HCT116 (cell line): ENCODE data around the gene CENPP. TPM values are rescaled to one million over a fixed set of nuclear protein-coding genes. Genes with fewer than 3 reads are reported as not detected.

Experiments
- ATAC-seq: fragments of 200-7000 bp; cut with Tn5 transposase; 2 replicates; pipeline ENCODE4 v1.9.1; 2020; ENCODE audit warnings: mild to moderate bottlenecking, moderate library complexity
- BruUV-seq: library from RNA; stranded (reverse); fragments of 400-500 nt; replicated peaks from 2 replicates; lab custom pipeline; 2021; lab: Mats Ljungman, UMichigan
- CTCF ChIA-PET: fragments of 300-600 bp; sonication (Branson Sonifier 250); formaldehyde crosslinking; loops from one replicate; lab custom pipeline; 2021; ENCODE audit warnings: antibody characterized with exemption; lab: Charles Lee
- POLR2A ChIA-PET: fragments of 300-600, 350-600 bp; sonication (Branson Sonifier 250); formaldehyde crosslinking; loops from one replicate; lab custom pipeline; 2021; ENCODE audit warnings: antibody characterized with exemption; lab: Charles Lee
- RAD21 ChIA-PET, 2 experiments: fragments of 300-600 bp; sonication (Branson Sonifier 250); formaldehyde crosslinking; loops; one replicate each; lab custom pipeline; 2023; ENCODE audit warnings: low total read pairs in 2 of 2; ENCODE audit not compliant: uncharacterized antibody in 2 of 2, unreplicated experiment in 2 of 2, low non-redundant PET in 1 of 2; lab: Charles Lee
- DNase-seq: peaks from one replicate; pipeline ENCODE4 v3.0.0-alpha.2; 2010; ENCODE audit warnings: low read depth, low spot score
- H2AFZ ChIP-seq: fragments of 200-600 bp; shearing (Covaris generic), sonication (generic); 2 replicates; pipeline ENCODE4 v1.6.1; 2017; ENCODE audit warnings: low read depth, mixed run types, mixed read lengths, antibody characterized with exemption, low read length; ENCODE audit not compliant: poor library complexity, severe bottlenecking
- H3K27ac ChIP-seq: 2 replicates; pipeline ENCODE4 v1.5.1; 2012; ENCODE audit warnings: low read depth, low read length
- H3K27me3 ChIP-seq: fragments of 200-600 bp; sonication (generic); 2 replicates; pipeline ENCODE4 v1.6.1; 2016; ENCODE audit warnings: mixed run types, low read length, mixed read lengths; ENCODE audit not compliant: insufficient read depth
- H3K36me3 ChIP-seq, 2 experiments: fragments of 200-500 bp in 1 of 2; fragments of 200-600 bp in 1 of 2; sonication (Bioruptor generic) in 1 of 2; sonication (generic) in 1 of 2; 2 replicates each; pipeline versions ENCODE4 v1.5.1 to v1.6.1; 2014 to 2016; ENCODE audit warnings: low read length in 2 of 2, inconsistent platforms in 1 of 2, mixed read lengths in 1 of 2, mixed run types in 1 of 2; ENCODE audit not compliant: insufficient read depth in 2 of 2, control insufficient read depth in 1 of 2
- H3K4me1 ChIP-seq, 2 experiments: fragments of 200-600 bp in 1 of 2; sonication (generic) in 1 of 2; 2 replicates each; pipeline versions ENCODE4 v1.5.1 to v1.6.1; 2012 to 2017; ENCODE audit warnings: low read length in 2 of 2, inconsistent platforms in 1 of 2, mild to moderate bottlenecking in 1 of 2, mixed read lengths in 1 of 2, mixed run types in 1 of 2, moderate library complexity in 1 of 2; ENCODE audit not compliant: insufficient read depth in 2 of 2, control insufficient read depth in 1 of 2
- H3K4me2 ChIP-seq: fragments of 200-600 bp; sonication (generic); 2 replicates; pipeline ENCODE4 v1.6.1; 2017; ENCODE audit warnings: mixed run types, low read length, mixed read lengths
- H3K4me3 ChIP-seq, 2 experiments: fragments of 200-600 bp in 1 of 2; sonication (generic) in 1 of 2; replicated peaks in 1 of 2; 2 replicates each; pipeline ENCODE4 v1.5.1; 2011 to 2016; ENCODE audit warnings: low read length in 2 of 2, control low read depth in 1 of 2, low read depth in 1 of 2, mild to moderate bottlenecking in 1 of 2, mixed read lengths in 1 of 2, mixed run types in 1 of 2
- H3K79me2 ChIP-seq: fragments of 200-600 bp; sonication (generic); 2 replicates; pipeline ENCODE4 v1.6.1; 2017; ENCODE audit warnings: mild to moderate bottlenecking, mixed run types, low read length, moderate library complexity, mixed read lengths; ENCODE audit not compliant: insufficient read depth
- H3K9ac ChIP-seq: fragments of 200-600 bp; sonication (generic); 2 replicates; pipeline ENCODE4 v1.6.1; 2016; ENCODE audit warnings: low read length, mixed read lengths
- H3K9me2 ChIP-seq: fragments of 200-600 bp; sonication (generic), shearing (Covaris generic); 2 replicates; pipeline ENCODE4 v1.6.1; 2017; ENCODE audit warnings: mixed run types, mild to moderate bottlenecking, moderate library complexity; ENCODE audit not compliant: insufficient read depth
- H3K9me3 ChIP-seq, 2 experiments: fragments of 200-500 bp in 1 of 2; fragments of 200-600 bp in 1 of 2; sonication (Bioruptor generic) in 1 of 2; sonication (generic) in 1 of 2; 2 replicates each; pipeline ENCODE4 v1.6.1; 2014 to 2017; ENCODE audit warnings: low read length in 2 of 2, mixed read lengths in 2 of 2, inconsistent platforms in 1 of 2, low read depth in 1 of 2, mild to moderate bottlenecking in 1 of 2, mixed run types in 1 of 2, moderate library complexity in 1 of 2; ENCODE audit not compliant: control insufficient read depth in 1 of 2, insufficient read depth in 1 of 2
- H4K20me1 ChIP-seq: fragments of 200-600 bp; sonication (generic), shearing (Covaris generic); 2 replicates; pipeline ENCODE4 v1.6.1; 2017; ENCODE audit warnings: mixed run types, mild to moderate bottlenecking, moderate library complexity; ENCODE audit not compliant: insufficient read depth
- CBX3 ChIP-seq: IDR thresholded peaks from 2 replicates; pipeline ENCODE4 v1.6.1; 2012; ENCODE audit warnings: low read depth
- CEBPB ChIP-seq: IDR thresholded peaks from 2 replicates; pipeline ENCODE4 v1.6.1; 2012; ENCODE audit warnings: low read depth
- EGR1 ChIP-seq: IDR thresholded peaks from 2 replicates; pipeline ENCODE4 v1.6.1; 2012; ENCODE audit warnings: low read depth
- ELF1 ChIP-seq: IDR thresholded peaks from 2 replicates; pipeline ENCODE4 v1.6.1; 2012; ENCODE audit warnings: low read depth, borderline replicate concordance
- EZH2 ChIP-seq: fragments of 200-600 bp; sonication (generic); IDR thresholded peaks from 2 replicates; pipeline ENCODE4 v1.6.1; 2017; ENCODE audit warnings: antibody characterized with exemption, mixed run types
- EZH2phosphoT487 ChIP-seq: fragments of 200-600 bp; IDR thresholded peaks from 2 replicates; pipeline ENCODE4 v1.6.1; 2018; ENCODE audit warnings: antibody characterized with exemption, borderline replicate concordance
- FOSL1 ChIP-seq: IDR thresholded peaks from 2 replicates; pipeline ENCODE4 v1.6.1; 2012; ENCODE audit warnings: low read depth
- JUND ChIP-seq: IDR thresholded peaks from 2 replicates; pipeline ENCODE4 v1.6.1; 2012
- POLR2A ChIP-seq: IDR thresholded peaks from 2 replicates; pipeline ENCODE4 v1.7.0; 2011; ENCODE audit warnings: borderline replicate concordance; ENCODE audit not compliant: insufficient read depth, insufficient read length; ENCODE audit errors: extremely low read depth
- POLR2AphosphoS5 ChIP-seq: IDR thresholded peaks from 2 replicates; pipeline ENCODE4 v1.6.1; 2011; ENCODE audit warnings: mild to moderate bottlenecking, low read depth, low read length, moderate library complexity
- RAD21 ChIP-seq: IDR thresholded peaks from 2 replicates; pipeline ENCODE4 v1.6.1; 2012; ENCODE audit warnings: low read depth, mild to moderate bottlenecking
- SIN3A ChIP-seq: IDR thresholded peaks from 2 replicates; pipeline ENCODE4 v1.6.1; 2012; ENCODE audit warnings: low read depth
- SP1 ChIP-seq: IDR thresholded peaks from 2 replicates; pipeline ENCODE4 v1.6.1; 2012; ENCODE audit warnings: low read depth
- TCF7L2 ChIP-seq: IDR thresholded peaks from 2 replicates; pipeline ENCODE4 v1.7.0; 2011; ENCODE audit warnings: borderline replicate concordance, inconsistent platforms; ENCODE audit not compliant: insufficient read depth, insufficient read length; ENCODE audit errors: extremely low read depth
- YY1 ChIP-seq: IDR thresholded peaks from 2 replicates; pipeline ENCODE4 v1.6.1; 2011; ENCODE audit warnings: low read length, low read depth, moderate library complexity, mild to moderate bottlenecking; ENCODE audit not compliant: insufficient replicate concordance; ENCODE audit errors: extremely low read depth
- intact Hi-C: fragments of 100-400 bp; cut with micrococcal nuclease; formaldehyde crosslinking; loops from 2 replicates; pipeline ENCODE4 v1.10.0; 2022
- total RNA-seq: library from RNA; stranded (reverse); gene quantifications from one replicate; pipeline ENCODE4 v1.2.1, GENCODE V29; 2021; ENCODE audit not compliant: unreplicated experiment
- TF ChIP-seq, protein P1 (sequence below): IDR thresholded peaks from 2 replicates; pipeline ENCODE4 v1.6.1; 2012
- TF ChIP-seq, protein P2 (sequence below), 3 experiments: fragments of 200-600 bp in 1 of 3; sonication (generic) in 1 of 3; IDR thresholded peaks in 2 of 3; conservative IDR thresholded peaks in 1 of 3; 2 replicates each; pipeline ENCODE4 v1.5.1; 2012 to 2017; ENCODE audit warnings: low read depth in 2 of 3, low read length in 2 of 3, antibody characterized with exemption in 1 of 3, borderline replicate concordance in 1 of 3, control low read depth in 1 of 3, mild to moderate bottlenecking in 1 of 3, mixed read lengths in 1 of 3, mixed run types in 1 of 3, moderate library complexity in 1 of 3; ENCODE audit not compliant: insufficient read depth in 1 of 3
- TF ChIP-seq, protein P3 (sequence below): IDR thresholded peaks from 2 replicates; pipeline ENCODE4 v1.6.1; 2012

CENPP gene
- total RNA-seq, 1 experiment from 2014 or later = 7.0 TPM

DNA sequence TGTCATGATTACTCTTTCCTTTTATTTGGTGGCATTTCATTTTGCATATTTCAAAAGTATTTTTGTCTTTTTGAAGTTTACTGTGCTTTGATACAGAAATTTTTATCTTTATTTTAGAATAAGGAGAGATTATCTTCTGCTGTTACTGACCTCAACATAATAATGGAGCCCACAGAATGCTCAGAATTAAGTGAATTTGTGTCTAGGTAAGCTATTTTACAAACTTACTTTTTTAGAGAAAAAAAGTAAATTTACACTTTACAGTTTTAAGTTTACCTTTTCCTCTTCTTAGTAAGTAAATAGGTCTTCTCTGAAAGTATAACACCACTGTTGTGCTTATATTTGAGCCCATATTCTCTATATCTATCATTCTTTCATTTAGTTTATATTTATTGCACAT lies 19.8 kb downstream of the CENPP start:
- H4K20me1 ChIP-seq = no peaks in the 10 kb centered on the region
- H3K9me2 ChIP-seq = no peaks in the 10 kb centered on the region
- H3K9me3 ChIP-seq = peaks cover 0 to 4% of the 10 kb centered on the region in 2 experiments; a peak in 1 of 4 replicates
- TF ChIP-seq EGR1 (no peak), YY1 (no peak), POLR2A (no peak), EZH2phosphoT487 (no peak), ELF1 (no peak), SIN3A (no peak), TCF7L2 (no peak), SP1 (no peak), RAD21 (no peak), FOSL1 (no peak), CBX3 (no peak), CEBPB (no peak), JUND (no peak), POLR2AphosphoS5 (no peak), EZH2 (no peak)
- TF ChIP-seq, protein P1, sequence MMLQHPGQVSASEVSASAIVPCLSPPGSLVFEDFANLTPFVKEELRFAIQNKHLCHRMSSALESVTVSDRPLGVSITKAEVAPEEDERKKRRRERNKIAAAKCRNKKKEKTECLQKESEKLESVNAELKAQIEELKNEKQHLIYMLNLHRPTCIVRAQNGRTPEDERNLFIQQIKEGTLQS = no peak
- TF ChIP-seq, protein P2, sequence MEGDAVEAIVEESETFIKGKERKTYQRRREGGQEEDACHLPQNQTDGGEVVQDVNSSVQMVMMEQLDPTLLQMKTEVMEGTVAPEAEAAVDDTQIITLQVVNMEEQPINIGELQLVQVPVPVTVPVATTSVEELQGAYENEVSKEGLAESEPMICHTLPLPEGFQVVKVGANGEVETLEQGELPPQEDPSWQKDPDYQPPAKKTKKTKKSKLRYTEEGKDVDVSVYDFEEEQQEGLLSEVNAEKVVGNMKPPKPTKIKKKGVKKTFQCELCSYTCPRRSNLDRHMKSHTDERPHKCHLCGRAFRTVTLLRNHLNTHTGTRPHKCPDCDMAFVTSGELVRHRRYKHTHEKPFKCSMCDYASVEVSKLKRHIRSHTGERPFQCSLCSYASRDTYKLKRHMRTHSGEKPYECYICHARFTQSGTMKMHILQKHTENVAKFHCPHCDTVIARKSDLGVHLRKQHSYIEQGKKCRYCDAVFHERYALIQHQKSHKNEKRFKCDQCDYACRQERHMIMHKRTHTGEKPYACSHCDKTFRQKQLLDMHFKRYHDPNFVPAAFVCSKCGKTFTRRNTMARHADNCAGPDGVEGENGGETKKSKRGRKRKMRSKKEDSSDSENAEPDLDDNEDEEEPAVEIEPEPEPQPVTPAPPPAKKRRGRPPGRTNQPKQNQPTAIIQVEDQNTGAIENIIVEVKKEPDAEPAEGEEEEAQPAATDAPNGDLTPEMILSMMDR (IDR thresholded peaks at IDR 0.05 in 2 of 3, conservative IDR thresholded peaks at IDR 0.05 in 1 of 3; ENCODE audit: borderline replicate concordance in 1 of 3, insufficient read depth in 1 of 3, low read depth in 2 of 3, low read length in 2 of 3) = no peak
- TF ChIP-seq, protein P3, sequence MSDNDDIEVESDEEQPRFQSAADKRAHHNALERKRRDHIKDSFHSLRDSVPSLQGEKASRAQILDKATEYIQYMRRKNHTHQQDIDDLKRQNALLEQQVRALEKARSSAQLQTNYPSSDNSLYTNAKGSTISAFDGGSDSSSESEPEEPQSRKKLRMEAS = no peak
- no TSS peak for BruUV-seq
- ChIA-PET POLR2A (no interaction called here), RAD21 (no interaction called here), CTCF (no interaction called here)
- H3K4me1 ChIP-seq = no peaks in the 10 kb centered on the region
- no peaks in the 10 kb centered on the region; a peak in 1 of 4 replicates for H3K36me3 ChIP-seq
- no peak for ATAC-seq
- H3K4me3 ChIP-seq = no peak overlapping the region
- intact Hi-C loops = no loop called here
- H3K4me2 ChIP-seq = no peak overlapping the region
- H2AFZ ChIP-seq = no peak overlapping the region
- no peak overlapping the region for H3K9ac ChIP-seq
- no peak overlapping the region for H3K27ac ChIP-seq
- no peaks in the 10 kb centered on the region for H3K79me2 ChIP-seq
- DNase-seq = no peak
- no peaks in the 10 kb centered on the region for H3K27me3 ChIP-seq
